Measurements from ENCODE around the gene DBH.

- TF ChIP-seq CTCF (IDR thresholded peaks at IDR 0.05) = no peak
- no peak for TF ChIP-seq EZH2 (IDR thresholded peaks at IDR 0.05; ENCODE audit: borderline replicate concordance, insufficient read depth, low read depth, low read length, poor library complexity, severe bottlenecking)
Observed at GRCh38 chr9:133669182-133669801, 33.1 kb downstream of the DBH start.
